Suprapubic skin (tissue), 4 donors: Measurements from ENCODE around the gene PPP1R15B. TPM values are rescaled to one million over a fixed set of nuclear protein-coding genes. Genes with fewer than 3 reads are reported as not detected.

Experiments used
- DNase-seq, 2 donors: peaks; one replicate each; pipeline ENCODE4 v3.0.0-alpha.2; 2019; ENCODE audit warnings: low spot score in 2 of 2
- H3K27ac ChIP-seq: fragments of 200-600 bp; sonication (generic); one replicate; pipeline ENCODE4 v1.5.1; 2019
- H3K27me3 ChIP-seq: fragments of 200-600 bp; sonication (generic); one replicate; pipeline ENCODE4 v1.5.1; 2019
- H3K36me3 ChIP-seq: fragments of 200-600 bp; sonication (generic); one replicate; pipeline ENCODE4 v1.5.1; 2019
- H3K4me1 ChIP-seq: fragments of 200-600 bp; sonication (generic); one replicate; pipeline ENCODE4 v1.5.1; 2019
- H3K4me3 ChIP-seq: fragments of 200-600 bp; sonication (generic); one replicate; pipeline ENCODE4 v1.5.1; 2019; ENCODE audit warnings: mild to moderate bottlenecking
- H3K9me3 ChIP-seq: fragments of 200-600 bp; sonication (generic); one replicate; pipeline ENCODE4 v1.5.1; 2019
- EP300 ChIP-seq: sonication (generic); formaldehyde crosslinking; IDR thresholded peaks from one replicate; pipeline ENCODE4 v1.6.1; 2017; ENCODE audit warnings: antibody characterized with exemption
- POLR2A ChIP-seq, 2 donors: fragments of 450-650 bp; IDR thresholded peaks; one replicate each; pipeline ENCODE4 v1.6.1; 2017; ENCODE audit warnings: antibody characterized with exemption in 2 of 2, mild to moderate bottlenecking in 2 of 2, moderate library complexity in 2 of 2
- POLR2AphosphoS5 ChIP-seq, 3 donors: sonication (generic); formaldehyde crosslinking; IDR thresholded peaks; one replicate each; pipeline ENCODE4 v1.6.1; 2017; ENCODE audit warnings: antibody characterized with exemption in 3 of 3
- WGBS: methylation state at CpG from one replicate; pipeline ENCODE4 v1.1.5; 2018; 5-methylcytosine and 5-hydroxymethylcytosine counted together
- total RNA-seq, 4 donors: library from RNA; depleted of rRNA; stranded (reverse); fragments of >200 nt; gene quantifications; one replicate each; pipeline ENCODE4 v1.1.0, GENCODE V29; 2016
- TF ChIP-seq, protein P1 (sequence below), 2 donors: fragments of 200-600 bp in 1 of 2; fragments of 450-650 bp in 1 of 2; sonication (generic) in 1 of 2; IDR thresholded peaks; one replicate each; pipeline ENCODE4 v1.5.1; 2016 to 2019; ENCODE audit warnings: antibody characterized with exemption in 2 of 2, mild to moderate bottlenecking in 1 of 2, moderate library complexity in 1 of 2

Gene PPP1R15B
- total RNA-seq, 4 donors from 2014 or later: 51.2 to 66.4 (median 56.7) TPM

DNA sequence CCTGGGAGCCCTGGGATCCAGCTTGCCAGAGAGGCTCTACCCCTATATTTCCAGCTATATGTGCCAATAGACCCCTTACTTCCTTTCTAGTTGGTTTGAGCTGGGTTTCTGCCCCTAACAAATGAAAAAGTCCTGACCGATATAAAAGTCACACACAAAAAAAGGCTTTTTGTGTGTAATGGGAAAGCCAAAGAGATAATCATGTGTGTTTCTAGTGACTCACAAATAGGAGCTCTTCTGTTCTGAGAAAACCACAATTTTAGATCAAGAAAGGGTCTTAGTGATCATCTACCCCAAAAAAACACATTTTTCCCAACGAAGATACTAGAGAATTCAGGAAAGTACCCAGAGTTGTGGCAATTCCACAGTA is 28.9 kb downstream of the PPP1R15B start:
- WGBS: 74% methylated on average over 2 of the region's 2 CpGs
- TF ChIP-seq EP300 (no peak), POLR2AphosphoS5 (IDR thresholded peaks at IDR 0.05) (no peak), POLR2A (IDR thresholded peaks at IDR 0.05) (no peak)
- TF ChIP-seq, protein P1, sequence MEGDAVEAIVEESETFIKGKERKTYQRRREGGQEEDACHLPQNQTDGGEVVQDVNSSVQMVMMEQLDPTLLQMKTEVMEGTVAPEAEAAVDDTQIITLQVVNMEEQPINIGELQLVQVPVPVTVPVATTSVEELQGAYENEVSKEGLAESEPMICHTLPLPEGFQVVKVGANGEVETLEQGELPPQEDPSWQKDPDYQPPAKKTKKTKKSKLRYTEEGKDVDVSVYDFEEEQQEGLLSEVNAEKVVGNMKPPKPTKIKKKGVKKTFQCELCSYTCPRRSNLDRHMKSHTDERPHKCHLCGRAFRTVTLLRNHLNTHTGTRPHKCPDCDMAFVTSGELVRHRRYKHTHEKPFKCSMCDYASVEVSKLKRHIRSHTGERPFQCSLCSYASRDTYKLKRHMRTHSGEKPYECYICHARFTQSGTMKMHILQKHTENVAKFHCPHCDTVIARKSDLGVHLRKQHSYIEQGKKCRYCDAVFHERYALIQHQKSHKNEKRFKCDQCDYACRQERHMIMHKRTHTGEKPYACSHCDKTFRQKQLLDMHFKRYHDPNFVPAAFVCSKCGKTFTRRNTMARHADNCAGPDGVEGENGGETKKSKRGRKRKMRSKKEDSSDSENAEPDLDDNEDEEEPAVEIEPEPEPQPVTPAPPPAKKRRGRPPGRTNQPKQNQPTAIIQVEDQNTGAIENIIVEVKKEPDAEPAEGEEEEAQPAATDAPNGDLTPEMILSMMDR (IDR thresholded peaks at IDR 0.05): no peak
- DNase-seq: no peak
- Histone ChIP-seq H3K27me3 (peaks cover 2% of the 10 kb centered on the region), H3K27ac (no peak overlapping the region), H3K9me3 (no peaks in the 10 kb centered on the region), H3K36me3 (no peaks in the 10 kb centered on the region), H3K4me3 (no peak overlapping the region), H3K4me1 (peaks cover 36% of the 10 kb centered on the region)

- H3K36me3 ChIP-seq: no peaks in the 10 kb centered on the region
- no peak overlapping the region for H3K4me3 ChIP-seq
- no peak for DNase-seq
- H3K27me3 ChIP-seq: peaks cover 15% of the 10 kb centered on the region
- TF ChIP-seq POLR2AphosphoS5 (IDR thresholded peaks at IDR 0.05): peak in 1 of 3 donors; percentile 23
- TF ChIP-seq, protein P1 (IDR thresholded peaks at IDR 0.05): no peak
- no peak for TF ChIP-seq EP300
- TF ChIP-seq POLR2A (IDR thresholded peaks at IDR 0.05): no peak
- H3K27ac ChIP-seq: peak overlapping the region; percentile 31
- WGBS: 53% methylated on average over 7 of the region's 8 CpGs
- no peaks in the 10 kb centered on the region for H3K9me3 ChIP-seq
- H3K4me1 ChIP-seq: peaks cover 40% of the 10 kb centered on the region
These were observed 31.3 kb downstream of the PPP1R15B start for GRCh38 chr1:204380293-204380831.

GRCh38 chr1:204377800-204378668 is 33.6 kb downstream of the PPP1R15B start:
- Histone ChIP-seq H3K4me3 (peak overlapping the region; percentile 44), H3K27me3 (peaks cover 21% of the 10 kb centered on the region), H3K9me3 (no peaks in the 10 kb centered on the region), H3K36me3 (no peaks in the 10 kb centered on the region), H3K4me1 (peaks cover 27% of the 10 kb centered on the region), H3K27ac (no peak overlapping the region)
- WGBS: 4% methylated on average over 29 of the region's 55 CpGs
- TF ChIP-seq, protein P1 (IDR thresholded peaks at IDR 0.05): no peak
- TF ChIP-seq POLR2AphosphoS5 (IDR thresholded peaks at IDR 0.05) (no peak), EP300 (no peak), POLR2A (IDR thresholded peaks at IDR 0.05) (no peak)
- no peak for DNase-seq

GRCh38 chr1:204376919-204377799 is 34.5 kb downstream of the PPP1R15B start:
- Histone ChIP-seq H3K36me3 (no peaks in the 10 kb centered on the region), H3K27ac (no peak overlapping the region), H3K4me1 (peaks cover 27% of the 10 kb centered on the region), H3K9me3 (no peaks in the 10 kb centered on the region), H3K27me3 (peaks cover 21% of the 10 kb centered on the region), H3K4me3 (peak overlapping the region; percentile 44)
- TF ChIP-seq EP300 (no peak), POLR2AphosphoS5 (IDR thresholded peaks at IDR 0.05) (no peak), POLR2A (IDR thresholded peaks at IDR 0.05) (no peak)
- TF ChIP-seq, protein P1 (IDR thresholded peaks at IDR 0.05): no peak
- WGBS: 68% methylated on average over 24 of the region's 28 CpGs
- DNase-seq: no peak
